Hepatocyte (in vitro differentiated cells): Measurements from ENCODE around the gene PSME1. TPM values are rescaled to one million over a fixed set of nuclear protein-coding genes. Genes with fewer than 3 reads are reported as not detected.

Experiments used
- microRNA-seq: library from miRNA; unstranded; fragments of <30 nt; microRNA quantifications from one replicate; pipeline ENCODE4, GENCODE V29; 2017
- polyA plus RNA-seq: library from polyadenylated mRNA; unstranded; fragments of >200 nt; fragmentation: Nextera tagmentation; extraction: Ambion mirVana; gene quantifications from 2 replicates; pipeline ENCODE4 v1.2.1, GENCODE V29; 2016
- small RNA-seq: library from RNA; depleted of rRNA; stranded (forward); fragments of <200 nt; gene quantifications from one replicate; pipeline ENCODE3, GENCODE V24; 2014
- total RNA-seq: library from RNA; depleted of rRNA; stranded (reverse); fragments of >200 nt; gene quantifications from 2 replicates; pipeline ENCODE4 v1.2.3, GENCODE V29; 2014

Gene PSME1
- total and polyA plus RNA-seq, 2 experiments from 2014 or later, result 123 to 238 TPM

Small RNA genes lying within 50 kb of the gene (microRNA-seq; reads per million reads assigned to microRNA genes)
- gene MIR7703, result not detected

Small RNA genes lying within 50 kb of the gene (small RNA-seq; reads per million reads assigned to genes)
- gene IPO4 (0.09 reads per million), gene IRF9 (not detected), gene RNA5SP383 (not detected)

Other genes starting within 250 kb of the PSME1 start
Only the 30 nearest of the 31 such genes appear.
- 26.5 and 38.3 TPM in 2 replicates for gene DHRS4, start 182.4 kb upstream of the PSME1 start, total RNA-seq
- gene DHRS4, start 182.4 kb upstream of the PSME1 start, polyA plus RNA-seq, result 41.3 and 47.4 TPM in 2 replicates
- 14.6 and 15.2 TPM in 2 replicates for gene DHRS4L2, start 147.3 kb upstream of the PSME1 start, total RNA-seq
- 22.6 and 28.4 TPM in 2 replicates for gene DHRS4L2, start 147.3 kb upstream of the PSME1 start, polyA plus RNA-seq
- 0.37 and 0.40 TPM in 2 replicates for gene CARMIL3, start 84.2 kb upstream of the PSME1 start, total RNA-seq
- gene CARMIL3, start 84.2 kb upstream of the PSME1 start, polyA plus RNA-seq, result 0.46 TPM in 1 of 2 replicates, not detected in the other
- gene CPNE6, start 64.6 kb upstream of the PSME1 start, total RNA-seq, result not detected in 2 replicates
- gene CPNE6, start 64.6 kb upstream of the PSME1 start, polyA plus RNA-seq, result not detected in 2 replicates
- 68.7 and 76.5 TPM in 2 replicates for gene PCK2, start 41.9 kb upstream of the PSME1 start, total RNA-seq
- gene PCK2, start 41.9 kb upstream of the PSME1 start, polyA plus RNA-seq, result 75.0 and 88.8 TPM in 2 replicates
- 78.9 and 85.4 TPM in 2 replicates for gene DCAF11, start 21.4 kb upstream of the PSME1 start, total RNA-seq
- gene DCAF11, start 21.4 kb upstream of the PSME1 start, polyA plus RNA-seq, result 50.3 and 55.6 TPM in 2 replicates
- 1.2 and 4.8 TPM in 2 replicates for gene NRL, start 21.2 kb upstream of the PSME1 start, total RNA-seq
- gene NRL, start 21.2 kb upstream of the PSME1 start, polyA plus RNA-seq, result 2.4 and 3.3 TPM in 2 replicates
- 0.24 and 1.0 TPM in 2 replicates for gene FITM1, start 5.5 kb upstream of the PSME1 start, total RNA-seq
- 0.62 and 2.2 TPM in 2 replicates for gene FITM1, start 5.5 kb upstream of the PSME1 start, polyA plus RNA-seq
- gene EMC9, start 5.4 kb downstream of the PSME1 start, total RNA-seq, result 13.8 TPM in 2 replicates
- 32.2 and 34.1 TPM in 2 replicates for gene EMC9, start 5.4 kb downstream of the PSME1 start, polyA plus RNA-seq
- 62.7 and 75.5 TPM in 2 replicates for gene PSME2, start 10.4 kb downstream of the PSME1 start, total RNA-seq
- gene PSME2, start 10.4 kb downstream of the PSME1 start, polyA plus RNA-seq, result 178 and 189 TPM in 2 replicates
- 27.8 and 35.0 TPM in 2 replicates for gene RNF31, start 11.3 kb downstream of the PSME1 start, total RNA-seq
- 27.3 and 29.7 TPM in 2 replicates for gene RNF31, start 11.3 kb downstream of the PSME1 start, polyA plus RNA-seq
- 33.7 and 42.7 TPM in 2 replicates for gene IRF9, start 25.1 kb downstream of the PSME1 start, total RNA-seq
- 66.9 and 79.5 TPM in 2 replicates for gene IRF9, start 25.1 kb downstream of the PSME1 start, polyA plus RNA-seq
- 28.5 and 44.8 TPM in 2 replicates for gene REC8, start 35.9 kb downstream of the PSME1 start, total RNA-seq
- 170 and 193 TPM in 2 replicates for gene REC8, start 35.9 kb downstream of the PSME1 start, polyA plus RNA-seq
- gene IPO4, start 52.6 kb downstream of the PSME1 start, total RNA-seq, result 18.7 and 19.5 TPM in 2 replicates
- 19.0 and 26.4 TPM in 2 replicates for gene IPO4, start 52.6 kb downstream of the PSME1 start, polyA plus RNA-seq
- 68.1 and 75.4 TPM in 2 replicates for gene TM9SF1, start 59.2 kb downstream of the PSME1 start, total RNA-seq
- gene TM9SF1, start 59.2 kb downstream of the PSME1 start, polyA plus RNA-seq, result 84.0 and 86.1 TPM in 2 replicates
- 0.84 TPM in 1 of 2 replicates, not detected in the other for gene TSSK4, start 69.5 kb downstream of the PSME1 start, total RNA-seq
- 0.74 and 1.4 TPM in 2 replicates for gene TSSK4, start 69.5 kb downstream of the PSME1 start, polyA plus RNA-seq
- 25.6 and 40.8 TPM in 2 replicates for gene CHMP4A, start 77.3 kb downstream of the PSME1 start, total RNA-seq
- gene CHMP4A, start 77.3 kb downstream of the PSME1 start, polyA plus RNA-seq, result 73.6 and 106 TPM in 2 replicates
- gene MDP1, start 79.9 kb downstream of the PSME1 start, total RNA-seq, result 8.0 and 12.2 TPM in 2 replicates
- 16.1 and 20.9 TPM in 2 replicates for gene MDP1, start 79.9 kb downstream of the PSME1 start, polyA plus RNA-seq
- 158 and 162 TPM in 2 replicates for gene NEDD8, start 96.2 kb downstream of the PSME1 start, total RNA-seq
- gene NEDD8, start 96.2 kb downstream of the PSME1 start, polyA plus RNA-seq, result 326 TPM in 2 replicates
- 70.2 and 83.4 TPM in 2 replicates for gene GMPR2, start 96.7 kb downstream of the PSME1 start, total RNA-seq
- gene GMPR2, start 96.7 kb downstream of the PSME1 start, polyA plus RNA-seq, result 62.4 and 69.6 TPM in 2 replicates
- gene TINF2, start 106.4 kb downstream of the PSME1 start, total RNA-seq, result 34.0 and 36.5 TPM in 2 replicates
- 39.6 and 42.5 TPM in 2 replicates for gene TINF2, start 106.4 kb downstream of the PSME1 start, polyA plus RNA-seq
- gene TGM1, start 127.0 kb downstream of the PSME1 start, total RNA-seq, result 0.33 and 0.56 TPM in 2 replicates
- gene TGM1, start 127.0 kb downstream of the PSME1 start, polyA plus RNA-seq, result 1.5 and 1.9 TPM in 2 replicates
- gene RABGGTA, start 135.4 kb downstream of the PSME1 start, total RNA-seq, result 13.0 and 18.2 TPM in 2 replicates
- 36.0 and 52.1 TPM in 2 replicates for gene RABGGTA, start 135.4 kb downstream of the PSME1 start, polyA plus RNA-seq
- gene DHRS1, start 163.6 kb downstream of the PSME1 start, total RNA-seq, result 23.0 and 29.9 TPM in 2 replicates
- gene DHRS1, start 163.6 kb downstream of the PSME1 start, polyA plus RNA-seq, result 39.5 and 55.9 TPM in 2 replicates
- 12.5 and 13.2 TPM in 2 replicates for gene NOP9, start 163.7 kb downstream of the PSME1 start, total RNA-seq
- gene NOP9, start 163.7 kb downstream of the PSME1 start, polyA plus RNA-seq, result 2.4 and 3.7 TPM in 2 replicates
- 43.0 and 56.9 TPM in 2 replicates for gene CIDEB, start 171.8 kb downstream of the PSME1 start, total RNA-seq
- 46.3 and 59.9 TPM in 2 replicates for gene CIDEB, start 171.8 kb downstream of the PSME1 start, polyA plus RNA-seq
- 3.3 and 3.6 TPM in 2 replicates for gene LTB4R2, start 173.9 kb downstream of the PSME1 start, total RNA-seq
- 0.56 and 0.92 TPM in 2 replicates for gene LTB4R2, start 173.9 kb downstream of the PSME1 start, polyA plus RNA-seq
- gene LTB4R, start 175.3 kb downstream of the PSME1 start, total RNA-seq, result 4.2 and 5.1 TPM in 2 replicates
- gene LTB4R, start 175.3 kb downstream of the PSME1 start, polyA plus RNA-seq, result 3.6 and 6.2 TPM in 2 replicates
- gene ADCY4, start 198.9 kb downstream of the PSME1 start, total RNA-seq, result 0.63 and 1.4 TPM in 2 replicates
- 1.3 and 4.1 TPM in 2 replicates for gene ADCY4, start 198.9 kb downstream of the PSME1 start, polyA plus RNA-seq
- 4.8 and 9.1 TPM in 2 replicates for gene RIPK3, start 203.8 kb downstream of the PSME1 start, total RNA-seq
- 7.0 and 7.4 TPM in 2 replicates for gene RIPK3, start 203.8 kb downstream of the PSME1 start, polyA plus RNA-seq